CD4-positive, alpha-beta T cell treated with Interleukin-10 for 1 hour (primary cell): Measurements from ENCODE around the gene NPLOC4.
A peak's percentile ranks its signal among the peaks of the same experiment; 100 is the strongest.
"Not testable (repeated sequence)": the region's sequence is repeated elsewhere in the genome, so short reads cannot be mapped to it uniquely, and the experiment has no call there.

Experiments
- DNase-seq: peaks from one replicate; pipeline ENCODE4 v3.0.0-alpha.2; 2020

Gene NPLOC4

DNA sequence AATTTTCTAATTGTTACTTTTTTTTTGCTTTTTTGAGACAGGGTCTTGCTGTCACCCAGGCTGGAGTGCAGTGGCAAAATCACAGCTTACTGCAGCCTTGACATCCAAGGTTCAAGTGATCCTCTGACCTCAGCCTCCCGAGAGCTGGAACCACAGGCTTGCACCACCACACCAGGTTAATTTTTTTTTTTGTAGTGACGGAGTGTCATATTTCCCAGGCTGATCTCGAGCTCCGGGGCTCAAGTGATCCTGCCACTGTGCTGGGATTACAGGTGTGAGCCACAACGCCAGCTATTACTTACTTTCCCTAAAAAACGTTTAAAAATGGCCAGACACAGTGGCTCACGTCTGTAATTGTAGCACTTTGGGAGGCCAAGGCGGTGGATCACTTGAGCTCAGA is 6.6 kb downstream of the NPLOC4 start:
- no peak for DNase-seq

- no peak for DNase-seq
Observed at GRCh38 chr17:81621494-81622130, 15.3 kb downstream of the NPLOC4 start.

DNA sequence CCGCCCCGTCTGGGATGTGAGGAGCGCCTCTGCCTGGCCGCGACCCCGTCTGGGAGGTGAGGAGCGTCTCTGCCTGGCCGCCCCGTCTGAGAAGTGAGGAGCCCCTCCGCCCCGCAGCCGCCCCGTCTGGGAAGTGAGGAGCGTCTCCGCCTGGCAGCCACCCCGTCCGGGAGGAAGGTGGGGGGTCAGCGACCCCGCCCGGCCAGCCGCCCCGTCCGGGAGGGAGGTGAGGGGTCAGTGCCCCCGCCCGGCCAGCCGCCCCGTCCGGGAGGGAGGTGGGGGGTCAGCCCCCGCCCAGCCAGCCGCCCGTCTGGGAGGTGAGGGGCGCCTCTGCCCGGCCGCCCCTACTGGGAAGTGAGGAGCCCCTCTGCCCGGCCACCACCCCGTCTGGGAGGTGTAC is 18.6 kb downstream of the NPLOC4 start:
- not testable (repeated sequence) for DNase-seq

DNA sequence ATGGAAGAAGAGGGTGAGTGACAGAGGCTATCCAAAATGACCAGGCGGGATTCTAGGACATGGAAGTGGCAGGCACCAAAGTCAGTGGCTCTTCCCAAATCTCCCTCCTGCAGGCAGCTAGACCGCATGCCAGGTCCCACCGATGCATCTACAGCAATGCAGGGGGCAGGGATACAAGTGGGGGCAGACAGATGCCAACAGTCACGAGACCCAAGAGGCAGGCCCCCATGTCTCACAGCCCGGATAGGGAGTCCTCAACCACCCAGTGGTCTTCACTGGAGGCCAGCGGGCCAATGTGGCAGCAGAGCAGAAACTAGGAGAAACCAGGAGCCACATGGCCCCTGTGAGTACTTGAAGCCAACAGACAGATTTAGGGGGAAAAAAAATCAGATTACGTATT is 20.0 kb downstream of the NPLOC4 start:
- no peak for DNase-seq

- no peak for DNase-seq
Observed at GRCh38 chr17:81615401-81615930, 21.4 kb downstream of the NPLOC4 start.

DNA sequence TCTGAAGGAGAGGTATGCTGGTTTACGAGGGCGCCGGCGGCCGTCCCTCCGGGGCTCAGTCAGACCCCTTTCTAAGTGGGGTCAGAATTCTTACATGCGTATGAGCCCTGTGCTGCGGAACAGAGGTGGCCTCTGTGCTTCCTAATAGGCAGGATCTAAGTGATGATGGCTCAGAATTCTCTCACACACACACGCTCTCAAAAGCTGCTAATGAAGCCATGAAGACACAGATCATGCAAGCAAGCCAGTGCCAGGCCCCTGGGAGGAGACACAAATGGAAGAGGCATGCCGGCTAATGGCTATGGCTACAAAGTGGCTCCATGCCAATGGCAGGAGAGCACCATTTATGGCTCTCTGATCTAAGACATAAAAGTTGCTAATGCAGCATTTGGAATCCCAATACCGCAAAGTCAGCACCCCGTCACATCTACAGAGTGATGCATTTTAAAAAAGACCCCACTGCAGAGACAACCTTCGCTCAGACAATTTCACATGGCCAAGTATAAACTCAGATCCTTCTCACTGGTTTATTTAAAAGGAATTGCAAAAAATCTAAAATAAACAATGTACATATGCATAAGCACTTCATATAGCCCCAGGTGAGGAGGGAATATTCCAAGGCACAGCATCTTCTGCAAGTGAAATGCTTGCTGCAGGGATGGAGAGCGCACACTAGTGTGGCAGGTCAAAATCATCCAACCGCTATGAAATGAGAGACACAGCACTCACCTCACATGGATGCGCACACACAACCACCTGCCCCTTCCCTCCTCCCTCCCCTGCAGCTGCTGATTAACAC is 24.5 kb downstream of the NPLOC4 start:
- DNase-seq = no peak

GRCh38 chr17:81609541-81610311 is 27.2 kb downstream of the NPLOC4 start:
- DNase-seq = no peak

DNA sequence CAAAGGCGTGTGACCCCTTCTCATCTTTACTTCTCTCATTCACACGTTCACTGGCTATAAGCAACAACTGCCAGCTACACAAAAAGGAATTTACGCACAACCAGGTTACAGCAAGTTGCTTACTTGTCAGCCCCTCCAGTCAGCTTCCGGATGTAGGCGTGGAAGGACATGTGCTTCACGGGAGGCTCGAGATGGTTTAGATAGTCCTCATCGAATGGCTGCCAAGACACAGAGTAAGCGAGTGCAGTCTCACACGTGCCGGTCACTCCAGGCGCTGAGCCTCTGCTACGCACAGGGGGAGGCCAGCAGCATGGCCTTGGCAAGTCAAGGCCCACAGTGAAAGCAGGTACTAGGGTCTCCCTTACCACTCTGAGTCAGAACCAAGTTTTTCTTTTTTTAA is 28.3 kb downstream of the NPLOC4 start:
- no peak for DNase-seq

GRCh38 chr17:81608082-81608481 is 28.8 kb downstream of the NPLOC4 start:
- DNase-seq = no peak

- no peak for DNase-seq
Observed at GRCh38 chr17:81607431-81607830, 29.5 kb downstream of the NPLOC4 start.

DNA sequence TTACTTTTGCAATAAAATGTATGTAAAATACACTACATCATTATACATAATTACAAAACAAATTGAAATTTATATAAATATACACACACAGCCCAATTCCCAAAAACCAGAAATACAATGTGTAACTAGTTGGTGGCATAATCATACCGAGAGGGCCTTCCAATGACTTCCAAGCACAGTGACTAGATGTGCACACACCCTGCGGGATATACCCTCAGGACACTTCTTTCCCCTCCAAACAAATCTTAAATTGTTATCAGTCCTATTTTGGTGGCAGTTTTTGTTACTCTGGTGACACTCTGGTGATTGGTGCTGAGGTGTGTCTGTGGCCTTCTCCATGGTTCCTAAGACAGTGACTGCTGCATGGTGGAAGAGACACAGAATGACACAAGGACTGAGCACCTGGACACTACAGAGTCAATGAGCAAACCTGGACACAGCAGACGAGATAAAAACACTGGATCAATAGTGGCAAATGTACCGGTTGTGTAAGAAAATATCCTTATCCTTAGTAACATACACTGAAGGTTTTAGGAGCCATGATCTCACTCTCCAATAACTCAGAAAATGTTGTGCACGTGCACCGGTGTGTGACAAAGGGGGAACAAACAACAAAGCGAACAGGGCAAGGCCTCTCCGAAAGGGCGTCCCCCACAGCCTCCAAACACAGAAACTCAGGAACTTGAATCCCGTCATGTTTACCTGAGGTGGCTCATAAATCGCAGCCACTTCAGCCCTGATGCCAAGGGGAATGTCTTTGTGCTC is 32.9 kb downstream of the NPLOC4 start:
- DNase-seq = no peak

- peak; percentile 72 for DNase-seq
Observed at GRCh38 chr17:81601525-81602120, 35.3 kb downstream of the NPLOC4 start.

DNA sequence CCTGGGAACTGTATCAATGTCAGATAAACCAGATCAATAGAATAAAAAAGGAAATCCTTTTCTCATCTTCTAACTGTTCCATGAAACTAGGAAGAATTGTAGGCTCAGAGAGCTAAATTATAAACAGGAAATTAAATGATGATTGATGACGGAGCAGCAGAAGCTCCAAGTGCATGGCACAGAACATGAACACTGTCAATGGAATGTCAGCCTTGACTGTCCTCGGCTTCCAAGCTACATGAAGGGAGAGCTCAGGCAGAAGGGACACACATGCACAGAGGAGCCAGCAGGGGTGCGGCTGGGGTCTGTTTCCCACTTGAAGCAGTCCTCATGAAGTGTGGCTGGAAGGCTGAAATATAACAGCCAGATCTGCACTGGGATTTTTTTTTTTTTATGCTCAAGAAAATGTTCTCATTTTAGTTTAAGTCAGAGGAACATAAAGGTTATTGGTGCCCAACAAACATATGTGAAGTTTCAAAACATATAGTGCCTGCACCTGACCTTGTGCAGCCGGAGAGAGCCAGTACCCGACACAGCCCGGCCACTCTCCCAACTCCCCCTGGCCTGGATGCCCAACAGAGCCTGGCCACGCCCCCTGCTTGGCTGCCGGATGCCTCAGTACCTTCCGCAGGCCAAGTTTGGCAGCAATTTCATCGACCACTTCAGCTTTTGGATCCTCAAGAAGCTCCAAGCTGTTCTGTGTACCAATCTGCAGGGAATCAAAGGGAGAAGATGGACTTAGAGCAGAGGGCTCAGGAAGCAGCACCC is 37.0 kb downstream of the NPLOC4 start:
- no peak for DNase-seq

- no peak for DNase-seq
Observed at GRCh38 chr17:81593105-81593871, 43.6 kb downstream of the NPLOC4 start.

GRCh38 chr17:81591971-81592370 is 44.9 kb downstream of the NPLOC4 start:
- DNase-seq = no peak

- DNase-seq = no peak
Observed at GRCh38 chr17:81590121-81590520, 46.8 kb downstream of the NPLOC4 start.

DNA sequence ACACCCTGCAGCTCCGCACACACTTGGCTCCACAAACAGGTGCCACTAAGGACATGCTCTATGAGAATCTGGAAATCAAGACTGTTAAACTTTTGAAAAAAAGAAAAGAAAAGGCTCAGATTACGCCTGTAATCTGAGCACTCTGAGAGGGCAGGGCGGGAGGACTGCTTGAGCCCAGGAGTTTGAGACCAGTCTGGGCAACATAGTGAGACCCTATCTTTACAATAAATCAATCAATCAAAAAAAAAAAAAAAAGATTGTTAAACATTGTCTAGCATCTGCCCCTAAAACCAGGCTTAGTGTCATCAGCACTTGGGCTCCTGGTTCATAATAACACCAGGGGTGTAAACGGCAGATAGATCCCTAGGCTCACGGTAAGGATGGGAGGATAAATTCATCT is 47.3 kb downstream of the NPLOC4 start:
- DNase-seq = no peak

DNA sequence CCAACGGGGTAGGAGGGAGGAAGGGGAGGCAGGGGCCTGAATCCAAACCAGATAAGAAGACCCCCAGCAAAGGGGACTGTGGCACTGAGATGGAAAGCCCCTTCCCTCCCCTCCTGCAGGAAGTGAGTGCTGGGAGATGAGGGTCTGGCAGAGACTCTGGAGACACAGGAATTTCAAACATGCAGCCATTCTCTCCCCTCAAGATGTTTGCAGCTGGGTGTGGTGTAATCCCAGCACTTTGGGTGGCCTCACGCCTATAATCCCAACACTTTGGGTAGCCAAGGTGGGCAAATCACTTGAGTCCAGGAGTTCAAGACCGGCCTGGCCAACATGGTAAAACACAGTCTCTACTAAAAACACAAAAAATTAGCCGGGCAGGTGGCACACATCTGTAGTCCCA is 50.8 kb downstream of the NPLOC4 start:
- no peak for DNase-seq

DNA sequence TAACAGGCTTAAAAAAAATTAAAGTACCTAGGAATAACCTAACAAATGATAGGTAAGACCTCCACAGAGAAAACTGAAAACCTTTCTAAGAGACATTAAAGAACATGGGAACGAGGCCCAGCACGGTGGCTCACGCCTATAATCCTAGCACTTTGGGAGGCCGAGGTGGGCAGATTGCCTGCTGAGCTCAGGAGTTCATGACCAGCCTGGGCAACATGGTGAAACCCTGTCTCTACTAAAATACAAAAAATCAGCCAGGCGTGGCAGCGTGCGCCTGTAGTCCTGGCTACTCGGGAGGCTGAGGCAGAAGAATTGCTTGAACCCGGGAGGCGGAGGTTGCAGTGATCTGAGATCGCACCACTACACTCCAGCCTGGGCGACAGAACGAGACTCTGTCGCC is 52.1 kb downstream of the NPLOC4 start:
- not testable (repeated sequence) for DNase-seq

DNA sequence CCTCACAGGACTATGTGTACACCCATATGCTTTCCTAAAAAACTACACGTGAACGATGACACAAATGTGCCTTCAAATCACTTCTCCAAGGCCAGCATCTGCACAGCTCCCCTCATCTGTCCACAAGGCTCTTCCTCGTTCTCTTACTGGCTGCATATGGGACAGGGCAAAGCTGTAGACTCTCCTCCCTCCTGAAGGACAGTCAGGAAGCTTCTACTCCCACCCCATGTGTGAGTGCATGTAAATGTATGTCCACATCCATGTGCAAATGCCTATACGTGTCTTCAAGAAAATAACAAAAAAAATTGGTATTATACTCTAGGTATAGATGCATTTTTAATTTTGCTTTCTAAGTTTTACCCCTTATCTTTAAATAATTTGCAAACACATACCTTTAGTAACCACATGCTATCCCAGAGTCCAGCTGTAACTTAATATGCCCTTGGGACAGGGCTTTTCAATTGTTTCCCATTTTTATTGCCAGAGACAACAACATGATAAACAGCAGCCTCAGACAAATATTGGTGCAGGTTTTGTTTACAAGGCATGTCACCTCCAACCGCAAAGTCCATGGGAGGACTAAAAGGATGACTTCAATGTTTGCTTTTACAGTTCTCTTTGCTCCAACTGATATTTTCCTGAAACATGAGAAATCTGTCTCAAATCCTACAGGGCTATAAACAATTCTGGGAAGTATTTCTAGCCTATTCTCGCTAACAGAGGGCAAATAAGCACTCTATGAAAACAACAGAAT is 53.1 kb downstream of the NPLOC4 start:
- DNase-seq = no peak
